CD14-positive monocyte (primary cell): ENCODE data around the gene OR2T27. TPM values are rescaled to one million over a fixed set of nuclear protein-coding genes. Genes with fewer than 3 reads are reported as not detected.
"Not testable (repeated sequence)": the region's sequence is repeated elsewhere in the genome, so short reads cannot be mapped to it uniquely, and the experiment has no call there.

ENCODE experiments used
- DNase-seq, 3 donors: peaks; one replicate each; pipeline ENCODE4 v3.0.0-alpha.2; 2011 to 2022
- H2AFZ ChIP-seq: 2 replicates; pipeline ENCODE4 v1.6.0; 2012; ENCODE audit warnings: mild to moderate bottlenecking, low read depth, low read length, inconsistent platforms; ENCODE audit not compliant: insufficient read depth, poor library complexity, severe bottlenecking
- H3K27ac ChIP-seq, 2 donors: 1 replicate in 1 of 2; 2 replicates in 1 of 2; pipeline ENCODE4 v1.5.1; 2012 to 2013; ENCODE audit warnings: low read length in 2 of 2, control low read depth in 1 of 2, inconsistent platforms in 1 of 2, low read depth in 1 of 2, mild to moderate bottlenecking in 1 of 2
- H3K27me3 ChIP-seq, 2 donors: one replicate each; pipeline versions ENCODE4 v1.6.0 to v1.6.1; 2011 to 2013; ENCODE audit warnings: low read length in 2 of 2; ENCODE audit not compliant: control insufficient read depth in 2 of 2, insufficient read depth in 2 of 2
- H3K36me3 ChIP-seq, 2 donors: replicated peaks in 1 of 2; 1 replicate in 1 of 2; 2 replicates in 1 of 2; pipeline versions ENCODE4 v1.5.1 to v1.6.1; 2012 to 2013; ENCODE audit warnings: low read length in 2 of 2, control low read depth in 1 of 2, inconsistent platforms in 1 of 2, mild to moderate bottlenecking in 1 of 2; ENCODE audit not compliant: insufficient read depth in 2 of 2, control insufficient read depth in 1 of 2
- H3K4me1 ChIP-seq, 2 donors: 1 replicate in 1 of 2; 2 replicates in 1 of 2; pipeline versions ENCODE4 v1.5.1 to v1.6.1; 2012 to 2013; ENCODE audit warnings: low read length in 2 of 2, control low read depth in 1 of 2, inconsistent platforms in 1 of 2, mild to moderate bottlenecking in 1 of 2, moderate library complexity in 1 of 2; ENCODE audit not compliant: insufficient read depth in 2 of 2, control insufficient read depth in 1 of 2
- H3K4me2 ChIP-seq: replicated peaks from 2 replicates; pipeline ENCODE3; 2012; ENCODE audit warnings: low read length, moderate library complexity, mild to moderate bottlenecking; ENCODE audit not compliant: poor library complexity, severe bottlenecking; ENCODE audit errors: extremely low read depth
- H3K4me3 ChIP-seq, 3 experiments: fragments of 200-600 bp in 1 of 3; sonication (generic) in 1 of 3; replicated peaks in 1 of 3; 1 replicate in 2 of 3; 2 replicates in 1 of 3; pipeline ENCODE4 v1.5.1; 2011 to 2013; ENCODE audit warnings: low read length in 3 of 3, mild to moderate bottlenecking in 3 of 3, control low read depth in 2 of 3, low read depth in 2 of 3, inconsistent platforms in 1 of 3, moderate library complexity in 1 of 3
- H3K79me2 ChIP-seq: 2 replicates; pipeline ENCODE4 v1.6.0; 2012; ENCODE audit warnings: mild to moderate bottlenecking, control low read depth, inconsistent platforms, low read length, moderate library complexity; ENCODE audit not compliant: insufficient read depth
- H3K9ac ChIP-seq: 2 replicates; pipeline ENCODE4 v1.6.0; 2017; ENCODE audit warnings: low read length, mild to moderate bottlenecking; ENCODE audit not compliant: insufficient read depth, poor library complexity, severe bottlenecking
- H3K9me3 ChIP-seq, 2 donors: replicated peaks in 1 of 2; 1 replicate in 1 of 2; 2 replicates in 1 of 2; pipeline versions ENCODE4 v1.5.1 to v1.6.1; 2012 to 2013; ENCODE audit warnings: low read length in 2 of 2, control low read depth in 1 of 2; ENCODE audit not compliant: control insufficient read depth in 1 of 2, insufficient read depth in 1 of 2
- H4K20me1 ChIP-seq: 2 replicates; pipeline ENCODE4 v1.6.0; 2012; ENCODE audit warnings: mild to moderate bottlenecking, low read length, control low read depth, moderate library complexity; ENCODE audit not compliant: insufficient read depth
- H3K27ac Mint-ChIP-seq, 7 donors: one replicate each; pipeline ENCODE4 v1.8.0; 2020; ENCODE audit warnings: mild to moderate bottlenecking in 7 of 7, mixed read lengths in 7 of 7, moderate library complexity in 6 of 7, inconsistent platforms in 2 of 7
- H3K27me3 Mint-ChIP-seq, 3 donors: one replicate each; pipeline ENCODE4 v1.8.0; 2021 to 2022; ENCODE audit warnings: low read depth in 3 of 3, mild to moderate bottlenecking in 3 of 3, mixed read lengths in 3 of 3, moderate library complexity in 3 of 3, inconsistent platforms in 1 of 3
- H3K36me3 Mint-ChIP-seq, 2 donors: one replicate each; pipeline ENCODE4 v1.8.0; 2020; ENCODE audit warnings: mixed read lengths in 2 of 2, inconsistent platforms in 1 of 2, mild to moderate bottlenecking in 1 of 2
- H3K4me1 Mint-ChIP-seq: one replicate; pipeline ENCODE4 v1.8.0; 2020; ENCODE audit warnings: mild to moderate bottlenecking, mixed read lengths
- H3K4me3 Mint-ChIP-seq, 2 donors: one replicate each; pipeline ENCODE4 v1.8.0; 2020; ENCODE audit warnings: mild to moderate bottlenecking in 2 of 2, mixed read lengths in 2 of 2, moderate library complexity in 1 of 2
- H3K9me3 Mint-ChIP-seq, 7 donors: one replicate each; pipeline ENCODE4 v1.8.0; 2020 to 2022; ENCODE audit warnings: mixed read lengths in 7 of 7, mild to moderate bottlenecking in 6 of 7, moderate library complexity in 6 of 7, inconsistent platforms in 2 of 7
- WGBS: methylation state at CpG from one replicate; pipeline ENCODE4 v1.1.5; 2013; ENCODE audit warnings: missing lambda C conversion rate; ENCODE audit not compliant: insufficient coverage; 5-methylcytosine and 5-hydroxymethylcytosine counted together
- intact Hi-C, 2 donors: fragments of 100-400 bp; cut with micrococcal nuclease; formaldehyde crosslinking; loops; one replicate each; pipeline versions ENCODE4 v1.15.0 to v1.15.1; 2023
- polyA plus RNA-seq, 3 donors: library from polyadenylated mRNA; depleted of rRNA in 1 of 3; unstranded in 2 of 3; stranded (reverse) in 1 of 3; fragments of 300-500 nt in 2 of 3; fragments of >200 nt in 1 of 3; fragmentation: Illumina TruSeq in 2 of 3; gene quantifications; 1 replicate in 2 of 3; 2 replicates in 1 of 3; pipeline ENCODE4 v1.2.3, GENCODE V29; 2012 to 2021

Gene OR2T27
- polyA plus RNA-seq, 3 donors, result not detected

DNA sequence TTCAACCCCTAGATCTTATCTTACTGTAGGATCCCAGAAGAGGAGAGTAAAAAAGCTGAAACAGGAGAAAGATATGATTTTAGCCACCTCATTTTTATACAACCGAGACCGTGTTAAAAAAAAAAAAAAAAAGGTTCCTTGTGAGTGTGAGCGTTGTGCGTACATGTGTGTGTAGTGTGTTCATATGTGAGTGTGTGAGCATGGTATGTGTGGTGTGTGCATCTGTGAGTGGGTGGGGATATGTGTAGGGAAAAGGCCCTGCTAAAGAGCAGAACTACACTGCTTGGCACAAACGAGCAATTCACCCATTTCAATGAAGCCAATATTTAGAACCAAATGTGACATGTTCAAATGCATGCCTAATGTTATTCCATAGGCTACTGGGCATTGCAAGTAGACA, 13.7 kb downstream of the OR2T27 start:
- H3K27ac Mint-ChIP-seq, intact Hi-C loops, H3K9me3 ChIP-seq, H3K36me3 ChIP-seq, DNase-seq, H4K20me1 ChIP-seq, H3K4me1 ChIP-seq, H3K36me3 Mint-ChIP-seq, H3K27ac ChIP-seq, H3K27me3 ChIP-seq, H3K9me3 Mint-ChIP-seq, H3K4me3 Mint-ChIP-seq, H3K27me3 Mint-ChIP-seq, H3K79me2 ChIP-seq, H3K4me3 ChIP-seq, H3K9ac ChIP-seq, H3K4me2 ChIP-seq, H3K4me1 Mint-ChIP-seq, H2AFZ ChIP-seq: not testable (repeated sequence)
- no CpG with 5 or more reads among the region's 5 CpGs for WGBS

- H3K4me1 ChIP-seq, H3K4me3 Mint-ChIP-seq, H3K4me3 ChIP-seq, H3K4me2 ChIP-seq, H4K20me1 ChIP-seq, H3K27me3 ChIP-seq, H3K9ac ChIP-seq, H3K36me3 ChIP-seq, intact Hi-C loops, H3K27ac ChIP-seq, H3K9me3 Mint-ChIP-seq, DNase-seq, H3K27ac Mint-ChIP-seq, H3K36me3 Mint-ChIP-seq, H3K4me1 Mint-ChIP-seq, H3K79me2 ChIP-seq, H3K27me3 Mint-ChIP-seq, H2AFZ ChIP-seq, H3K9me3 ChIP-seq: not testable (repeated sequence)
- no CpG with 5 or more reads among the region's 3 CpGs for WGBS
These were observed 14.4 kb downstream of the OR2T27 start for GRCh38 chr1:248640906-248641305.

- H3K9me3 ChIP-seq, DNase-seq, H3K27ac ChIP-seq, intact Hi-C loops, H3K4me3 Mint-ChIP-seq, H3K4me3 ChIP-seq, H3K27me3 Mint-ChIP-seq, H3K9ac ChIP-seq, H3K9me3 Mint-ChIP-seq, H2AFZ ChIP-seq, H3K27ac Mint-ChIP-seq, H3K79me2 ChIP-seq, H3K27me3 ChIP-seq, H3K36me3 Mint-ChIP-seq, H3K4me2 ChIP-seq, H3K36me3 ChIP-seq, H3K4me1 ChIP-seq, H4K20me1 ChIP-seq, H3K4me1 Mint-ChIP-seq: not testable (repeated sequence)
- no CpG with 5 or more reads among the region's 5 CpGs for WGBS
These were observed 15.7 kb downstream of the OR2T27 start for GRCh38 chr1:248639652-248640051.

- H3K4me1 ChIP-seq, H3K36me3 ChIP-seq, H3K27me3 ChIP-seq, H3K4me2 ChIP-seq, H2AFZ ChIP-seq, H3K4me3 Mint-ChIP-seq, intact Hi-C loops, H3K9ac ChIP-seq, DNase-seq, H3K27ac ChIP-seq, H3K36me3 Mint-ChIP-seq, H3K27ac Mint-ChIP-seq, H3K9me3 Mint-ChIP-seq, H3K79me2 ChIP-seq, H3K4me3 ChIP-seq, H3K27me3 Mint-ChIP-seq, H3K9me3 ChIP-seq, H3K4me1 Mint-ChIP-seq, H4K20me1 ChIP-seq: not testable (repeated sequence)
- no CpG with 5 or more reads among the region's 5 CpGs for WGBS
These were observed 18.7 kb downstream of the OR2T27 start for GRCh38 chr1:248636612-248637011.
